KBM-7 (cell line): ENCODE data around the gene RNU1-1.
A peak's percentile ranks its signal among the peaks of the same experiment; 100 is the strongest.
"Not testable (repeated sequence)": the region's sequence is repeated elsewhere in the genome, so short reads cannot be mapped to it uniquely, and the experiment has no call there.

ENCODE experiments used
- DNase-seq: peaks from one replicate; pipeline ENCODE4 v3.0.0-alpha.2; 2015
- in situ Hi-C: fragments of 300-500 bp; cut with MboI; formaldehyde crosslinking; loops from 2 replicates; pipeline ENCODE4 v1.14.3; 2020; ENCODE audit warnings: low sequenced_read_pairs, low pct_unique_long_range_greater_than_20kb, mixed read lengths

The RNU1-1 gene

GRCh38 chr1:16498573-16499413, 15.3 kb downstream of the RNU1-1 start:
- peak; percentile 84 for DNase-seq
- in situ Hi-C loops: no loop called here

- in situ Hi-C loops, DNase-seq: not testable (repeated sequence)
Observed at GRCh38 chr1:16498047-16498446, 16.0 kb downstream of the RNU1-1 start.

GRCh38 chr1:16497474-16497904, 16.6 kb downstream of the RNU1-1 start:
- in situ Hi-C loops: not testable (repeated sequence)
- peak; percentile 47 for DNase-seq

- DNase-seq, in situ Hi-C loops: not testable (repeated sequence)
Observed at GRCh38 chr1:16493731-16494130, 20.4 kb downstream of the RNU1-1 start.

DNA sequence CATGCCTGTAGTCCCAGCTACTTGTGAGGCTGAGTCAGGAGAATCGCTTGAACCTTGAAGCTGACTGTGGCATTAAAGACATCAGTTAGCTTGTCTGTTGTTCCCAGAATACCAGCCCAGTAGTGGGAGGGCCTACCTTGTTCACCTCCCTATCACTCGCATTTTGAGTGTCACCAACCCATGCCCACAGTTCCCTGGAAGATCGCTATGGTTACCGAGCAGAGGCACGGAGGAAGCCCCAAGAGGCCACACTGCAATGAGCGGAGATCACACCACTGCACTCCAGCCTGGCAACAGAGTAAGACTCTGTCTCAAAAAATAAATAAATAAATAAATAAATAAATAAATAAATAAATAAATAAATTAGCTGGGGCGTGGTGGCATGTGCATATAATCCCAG, 21.1 kb downstream of the RNU1-1 start:
- in situ Hi-C loops: not testable (repeated sequence)
- peak; percentile 19 for DNase-seq

DNA sequence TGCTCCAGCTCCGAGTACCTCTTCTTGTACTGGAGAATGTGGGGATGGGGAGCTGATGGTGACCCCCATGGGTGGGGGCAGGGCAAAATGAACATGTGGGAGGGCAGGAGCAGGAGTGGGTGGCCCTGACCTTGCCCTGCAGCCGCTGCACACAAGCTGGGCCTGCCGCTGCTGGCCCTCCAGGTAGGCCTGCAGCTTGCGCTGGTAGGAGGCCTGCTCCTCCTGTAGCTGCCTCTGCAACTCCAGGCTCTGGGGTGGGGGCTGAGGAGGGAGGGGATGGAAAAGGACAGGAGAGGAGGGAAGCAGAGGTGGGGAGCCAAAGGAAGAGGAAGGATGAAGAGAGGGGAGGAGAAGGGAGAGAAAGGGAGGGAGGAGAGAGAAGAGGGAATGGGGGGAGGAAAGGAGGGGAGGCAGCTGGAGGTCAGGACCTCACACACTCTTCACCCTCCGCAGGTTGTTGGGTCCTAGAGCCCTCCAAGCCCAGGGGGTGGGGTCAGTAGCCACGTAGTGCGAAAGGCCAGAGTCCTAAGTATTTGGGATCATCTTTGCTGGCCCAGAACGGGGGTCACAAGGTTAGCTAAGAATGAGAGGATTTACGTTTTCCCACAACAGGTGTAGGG, 22.9 kb downstream of the RNU1-1 start:
- in situ Hi-C loops: no loop called here
- DNase-seq: no peak

DNA sequence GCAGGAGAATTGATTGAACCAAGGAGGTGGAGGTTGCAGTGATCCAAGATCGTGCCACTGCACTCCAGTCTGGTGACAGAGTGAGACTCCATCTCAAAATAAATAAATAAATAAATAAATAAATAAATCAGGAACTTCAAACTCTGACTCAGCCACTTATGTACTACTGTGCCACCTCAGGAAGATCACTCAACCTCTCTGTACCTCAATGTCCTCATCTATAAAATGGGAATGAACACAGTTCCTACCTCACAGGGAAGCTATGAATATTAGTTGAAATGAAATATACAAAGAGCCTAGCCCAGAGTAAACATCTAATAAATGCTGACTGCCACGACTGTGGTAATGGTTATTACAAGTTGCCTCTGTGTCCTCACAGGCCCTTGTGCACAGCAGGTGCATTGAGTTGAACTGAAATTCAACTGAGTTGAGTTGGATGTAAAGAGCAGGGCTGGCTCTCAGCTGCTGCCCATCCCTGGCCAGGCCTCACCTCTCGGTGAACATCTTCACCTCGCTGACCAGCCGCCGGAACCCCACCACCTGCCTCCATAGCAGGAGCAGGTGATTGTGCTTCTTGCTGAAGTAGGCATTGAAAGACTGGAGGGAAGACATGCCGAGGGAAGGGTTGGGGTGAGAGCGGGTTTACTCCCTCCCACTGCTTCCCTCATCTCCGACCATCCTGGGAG, 24.7 kb downstream of the RNU1-1 start:
- in situ Hi-C loops, DNase-seq: not testable (repeated sequence)

DNA sequence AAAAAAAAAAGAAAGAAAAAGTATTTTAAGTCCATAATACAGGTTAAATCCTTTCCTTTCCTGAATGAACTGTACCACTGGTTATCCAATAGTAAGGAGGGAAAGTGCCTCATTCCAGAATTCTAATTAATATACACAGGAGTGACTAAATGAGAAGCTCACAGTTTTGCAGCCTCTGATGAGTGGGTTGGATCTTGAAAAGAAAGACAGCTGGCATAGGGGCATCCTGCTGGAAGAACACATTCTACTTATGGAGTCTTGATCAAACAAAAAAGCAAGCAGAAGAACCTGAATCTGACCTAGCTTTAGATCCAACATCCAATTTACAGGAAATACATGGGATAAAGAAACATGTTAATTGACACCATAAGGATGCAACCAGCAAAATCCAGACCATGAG, 27.1 kb downstream of the RNU1-1 start:
- in situ Hi-C loops, DNase-seq: not testable (repeated sequence)

- DNase-seq, in situ Hi-C loops: not testable (repeated sequence)
Observed at GRCh38 chr1:16486316-16486715, 27.8 kb downstream of the RNU1-1 start.

GRCh38 chr1:16484931-16485330, 29.2 kb downstream of the RNU1-1 start:
- in situ Hi-C loops: no loop called here
- DNase-seq: no peak

GRCh38 chr1:16484501-16484835, 29.6 kb downstream of the RNU1-1 start:
- no peak for DNase-seq
- in situ Hi-C loops: no loop called here

- DNase-seq, in situ Hi-C loops: not testable (repeated sequence)
Observed at GRCh38 chr1:16483639-16484500, 30.2 kb downstream of the RNU1-1 start.

DNA sequence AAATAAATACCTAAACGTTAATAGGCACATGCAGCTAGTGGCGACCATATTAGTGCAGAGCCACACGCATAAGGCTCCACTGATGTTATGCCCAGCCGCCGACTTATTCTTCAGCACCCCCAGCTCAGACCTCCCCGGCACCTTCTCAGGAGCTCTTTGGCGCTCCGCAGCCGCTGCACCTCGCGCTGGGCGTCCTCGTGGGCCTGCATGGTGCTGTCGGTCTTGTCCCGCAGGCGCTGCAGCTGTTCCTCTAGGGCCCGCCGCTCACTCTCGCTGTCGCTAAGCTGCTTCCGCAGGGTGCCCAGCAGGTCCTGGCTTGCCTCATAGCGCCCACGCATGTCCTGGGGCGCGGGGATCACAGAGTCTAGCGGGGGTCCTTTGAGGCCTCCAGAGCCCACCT, 30.9 kb downstream of the RNU1-1 start:
- DNase-seq, in situ Hi-C loops: not testable (repeated sequence)

DNA sequence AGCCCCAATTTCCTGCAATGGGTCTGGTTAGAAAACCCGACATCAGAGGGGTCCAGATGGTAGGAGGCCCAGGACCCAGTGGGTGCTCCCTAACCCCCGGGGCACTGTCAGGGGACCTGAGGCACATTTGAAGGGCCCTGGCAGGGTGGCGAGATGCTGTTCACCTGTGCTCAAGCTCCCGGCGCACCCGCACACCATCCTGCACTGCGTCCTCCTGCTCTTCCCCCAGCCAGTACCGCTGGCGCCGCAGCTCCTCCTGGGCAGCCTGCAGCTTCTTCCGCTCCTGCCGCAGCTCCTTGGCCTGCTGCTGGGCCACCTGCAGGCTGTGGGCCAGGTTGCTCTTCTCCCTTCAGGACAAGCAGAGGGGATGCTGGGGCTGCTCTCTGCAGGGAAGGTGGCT, 36.0 kb downstream of the RNU1-1 start:
- in situ Hi-C loops: no loop called here
- no peak for DNase-seq

DNA sequence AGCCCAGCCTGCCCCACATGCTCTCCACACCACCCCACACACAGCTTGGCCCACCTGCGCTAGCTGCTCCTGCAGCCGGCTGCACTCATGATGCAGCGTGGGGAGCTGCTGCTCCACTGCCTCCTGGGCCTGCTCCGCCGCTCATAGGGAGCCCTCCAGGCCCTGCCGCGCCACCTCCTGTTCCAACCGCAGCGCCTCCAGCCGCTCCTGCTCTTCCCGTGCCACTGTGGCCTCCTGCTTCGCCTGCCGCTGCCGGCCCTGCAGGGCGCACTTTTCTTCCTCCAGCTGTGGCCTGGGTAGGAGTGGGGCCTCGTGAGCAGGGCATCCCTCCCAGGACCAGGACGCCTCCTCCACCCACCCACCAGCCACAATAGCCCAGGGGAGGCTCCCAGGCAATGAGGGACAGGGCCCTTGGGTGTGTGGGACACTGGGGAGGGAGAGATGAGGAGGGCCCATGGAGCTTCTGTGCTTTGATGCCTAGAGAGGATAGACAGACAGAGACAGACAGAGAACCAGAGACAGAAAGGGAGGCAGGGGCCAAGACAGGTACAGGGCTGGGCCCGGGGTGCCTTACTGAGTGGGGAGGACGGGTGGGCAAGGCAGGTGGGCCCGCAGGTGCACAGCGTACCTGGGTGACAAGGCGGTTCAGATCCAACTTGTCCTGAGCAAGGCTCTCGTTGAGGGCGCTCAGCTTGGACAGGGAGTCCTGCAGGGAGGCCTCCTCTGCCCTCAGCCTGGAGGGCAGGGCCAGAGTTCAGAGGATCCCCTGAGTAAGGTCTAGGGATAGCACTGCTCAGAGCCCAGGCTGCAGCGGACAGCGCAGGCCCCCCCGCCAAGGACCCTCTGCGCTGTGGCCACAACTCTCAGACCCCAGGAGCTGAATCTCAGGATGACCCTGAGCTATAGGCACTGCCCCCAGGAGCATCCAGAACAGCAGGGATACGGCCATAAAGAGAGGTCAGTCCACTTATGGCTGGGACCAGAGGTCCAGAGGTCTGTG, 38.0 kb downstream of the RNU1-1 start:
- DNase-seq, in situ Hi-C loops: not testable (repeated sequence)

- peak; percentile 20 for DNase-seq
- in situ Hi-C loops: not testable (repeated sequence)
Observed at GRCh38 chr1:16474891-16475290, 39.2 kb downstream of the RNU1-1 start.

- in situ Hi-C loops: no loop called here
- DNase-seq: no peak
Observed at GRCh38 chr1:16474166-16474800, 39.8 kb downstream of the RNU1-1 start.

DNA sequence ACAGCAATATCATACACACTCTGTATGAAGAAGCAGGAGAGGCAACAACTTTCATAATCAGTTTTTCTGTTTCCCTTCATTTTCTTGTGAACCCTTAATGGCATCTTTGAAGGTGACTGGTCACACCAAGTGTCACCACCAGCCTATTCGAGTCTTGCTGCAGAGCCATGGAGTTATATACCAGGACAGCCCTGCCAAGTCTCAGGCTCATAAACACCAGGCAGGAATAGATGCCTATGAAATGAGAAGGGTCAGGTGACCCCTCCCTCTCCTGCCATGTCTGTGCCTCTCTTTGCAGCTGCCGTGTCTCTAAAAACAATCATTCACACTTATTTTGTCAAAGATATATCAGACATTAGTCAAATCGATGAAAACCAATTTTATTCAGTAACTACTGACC, 45.5 kb downstream of the RNU1-1 start:
- no peak for DNase-seq
- in situ Hi-C loops: no loop called here
